ENCODE results near the gene CCNA2. TPM values are rescaled to one million over a fixed set of nuclear protein-coding genes. Genes with fewer than 3 reads are reported as not detected.

The CCNA2 gene
- total RNA-seq, 1 experiment from 2014 or later, result 89.2 TPM

GRCh38 chr4:121776610-121777401 lies 46.9 kb downstream of the CCNA2 start:
- Histone ChIP-seq H4K91ac (ENCODE audit: insufficient read length, low read depth, low read length) (no peak overlapping the region), H2BK12ac (ENCODE audit: insufficient read length, low read depth, low read length) (no peak overlapping the region), H3T11ph (ENCODE audit: low read length) (no peak overlapping the region), H3K23me2 (ENCODE audit: insufficient read length, low read depth, low read length, poor library complexity, severe bottlenecking) (no peaks in the 10 kb centered on the region), H2BK120ac (ENCODE audit: low read depth, low read length, poor library complexity, severe bottlenecking) (no peak overlapping the region), H3K9me3 (ENCODE audit: control insufficient read depth, low read depth, low read length) (no peaks in the 10 kb centered on the region), H3K23ac (ENCODE audit: insufficient read length, low read depth, low read length) (no peak overlapping the region), H3K27ac (ENCODE audit: insufficient read length, low read depth, low read length) (no peak overlapping the region), H3K79me1 (ENCODE audit: insufficient read depth, low read depth, low read length, poor library complexity, severe bottlenecking) (no peaks in the 10 kb centered on the region), H3K4me2 (ENCODE audit: insufficient read depth, insufficient read length, low read length) (no peak overlapping the region), H2BK20ac (ENCODE audit: low read depth, low read length, poor library complexity, severe bottlenecking) (no peak overlapping the region), H4K20me1 (ENCODE audit: control insufficient read depth, insufficient read depth, insufficient read length) (no peaks in the 10 kb centered on the region), H4K8ac (replicated peaks; ENCODE audit: insufficient read length, low read depth, low read length) (no peak overlapping the region), H3K27me3 (ENCODE audit: insufficient read depth, low read length) (no peaks in the 10 kb centered on the region), H3K56ac (ENCODE audit: insufficient read length, low read depth, low read length) (no peak overlapping the region), H3K4me1 (ENCODE audit: insufficient read depth, low read length) (no peaks in the 10 kb centered on the region), H4K5ac (ENCODE audit: insufficient read length, low read depth, low read length) (no peak overlapping the region), H3K4ac (ENCODE audit: low read depth, low read length) (no peak overlapping the region), H3K9ac (ENCODE audit: extremely low read depth, insufficient read length, low read length) (no peak overlapping the region), H2BK5ac (ENCODE audit: insufficient read length, low read length) (no peak overlapping the region), H2AFZ (ENCODE audit: low read length) (no peak overlapping the region), H3K14ac (ENCODE audit: insufficient read depth, low read length) (no peak overlapping the region), H2AK5ac (ENCODE audit: insufficient read length, low read length) (no peak overlapping the region), H3K79me2 (ENCODE audit: insufficient read depth, low read length) (no peaks in the 10 kb centered on the region), H3K18ac (ENCODE audit: insufficient read length, low read depth, low read length) (no peak overlapping the region), H2BK15ac (ENCODE audit: low read depth, low read length) (no peak overlapping the region)
- no peak for TF ChIP-seq CTCF (conservative IDR thresholded peaks at IDR 0.05)
- Mint-ChIP-seq H3K4me1 (peaks cover 15 to 17% of the 10 kb centered on the region in 2 experiments), H3K9me3 (no peaks in the 10 kb centered on the region), H3K4me3 (no peak overlapping the region), H3K27ac (no peak overlapping the region), H3K27me3 (ENCODE audit: low read depth) (peaks cover 11% of the 10 kb centered on the region), H3K36me3 (ENCODE audit: insufficient read depth in 1 of 3, low read depth in 3 of 3) (no peaks in the 10 kb centered on the region)
- no CpG with 5 or more reads among the region's 6 CpGs for WGBS (ENCODE audit: extremely low coverage, insufficient read length, low lambda C conversion rate)
- DNase-seq, result no peak

Measured in H9 (cell line).